GM12892 (cell line): ENCODE measurements around the gene NT5C2.

ENCODE experiments used
- POLR2A ChIP-seq: IDR thresholded peaks from 2 replicates; pipeline ENCODE4 v1.6.1; 2011; ENCODE audit warnings: low read depth, low read length, control low read depth
- POLR2AphosphoS5 ChIP-seq: IDR thresholded peaks from 2 replicates; pipeline ENCODE4 v1.6.1; 2011; ENCODE audit warnings: low read depth, low read length, control low read depth
- TAF1 ChIP-seq: IDR thresholded peaks from 2 replicates; pipeline ENCODE4 v1.6.1; 2011; ENCODE audit warnings: low read depth, mild to moderate bottlenecking, control low read depth, low read length, borderline replicate concordance

DNA sequence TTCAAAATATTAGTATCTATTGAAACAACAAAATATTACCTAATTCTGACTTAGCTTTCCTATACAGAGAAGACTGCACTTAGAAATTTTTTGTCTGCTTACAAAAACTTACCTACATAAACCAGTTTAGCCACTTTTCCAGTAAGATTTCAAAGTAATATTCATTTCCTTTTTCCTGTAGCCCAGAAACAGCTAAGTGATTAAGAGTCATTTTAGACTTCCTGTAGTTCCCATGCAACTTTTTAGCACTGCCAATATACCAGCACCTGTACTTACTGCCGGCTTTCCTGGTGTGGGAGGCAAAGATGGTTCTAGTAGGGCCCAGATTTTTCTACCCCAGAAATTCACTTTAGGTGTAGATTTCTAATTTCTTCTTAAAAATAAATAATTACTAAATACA is 21.8 kb downstream of the NT5C2 start:
- TF ChIP-seq POLR2A (no peak), POLR2AphosphoS5 (no peak), TAF1 (no peak)
